Activated CD4-positive, CD25-positive, alpha-beta regulatory T cell treated with anti-CD3 and anti-CD28 coated beads, Interleukin-2, amount 50 U/mL, for 16 hours (primary cell): ENCODE data around the gene RICTOR.
"Not testable (repeated sequence)": the region's sequence is repeated elsewhere in the genome, so short reads cannot be mapped to it uniquely, and the experiment has no call there.

Experiments used
- DNase-seq: peaks from one replicate; pipeline ENCODE4 v3.0.0-alpha.2; 2020; ENCODE audit warnings: low read depth, low spot score

Gene RICTOR

DNA sequence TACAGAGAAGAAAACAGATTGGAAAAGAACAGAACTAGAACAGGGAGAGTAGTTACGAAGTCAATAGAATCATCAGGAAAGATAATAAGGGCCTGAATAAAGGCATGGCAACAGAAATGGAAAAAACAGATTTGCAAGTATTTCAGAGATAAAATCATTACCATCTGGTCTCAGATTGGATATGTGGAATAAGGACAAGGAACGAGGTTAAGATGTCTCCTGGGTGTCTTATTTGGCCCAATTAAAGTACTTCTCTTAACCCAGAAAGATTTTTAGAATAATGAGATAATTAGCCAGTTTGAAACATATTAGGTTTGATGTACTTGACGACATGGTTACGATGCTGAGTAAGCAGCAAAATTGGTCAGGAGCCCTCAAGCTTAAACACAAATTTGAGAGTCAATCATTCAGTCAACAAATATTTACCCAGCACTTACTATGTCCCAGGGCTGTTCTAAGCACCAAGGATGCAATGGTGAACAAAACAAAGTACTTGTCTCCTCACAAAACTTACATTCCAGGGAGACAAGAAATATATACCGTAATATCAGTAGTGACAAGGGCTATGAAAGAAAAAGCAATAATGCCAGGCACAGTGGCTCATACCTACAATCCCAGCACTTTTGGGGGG is 18.3 kb downstream of the RICTOR start:
- no peak for DNase-seq

GRCh38 chr5:39055027-39055767 is 19.0 kb downstream of the RICTOR start:
- no peak for DNase-seq

GRCh38 chr5:39053189-39053588 is 21.0 kb downstream of the RICTOR start:
- DNase-seq = no peak

DNA sequence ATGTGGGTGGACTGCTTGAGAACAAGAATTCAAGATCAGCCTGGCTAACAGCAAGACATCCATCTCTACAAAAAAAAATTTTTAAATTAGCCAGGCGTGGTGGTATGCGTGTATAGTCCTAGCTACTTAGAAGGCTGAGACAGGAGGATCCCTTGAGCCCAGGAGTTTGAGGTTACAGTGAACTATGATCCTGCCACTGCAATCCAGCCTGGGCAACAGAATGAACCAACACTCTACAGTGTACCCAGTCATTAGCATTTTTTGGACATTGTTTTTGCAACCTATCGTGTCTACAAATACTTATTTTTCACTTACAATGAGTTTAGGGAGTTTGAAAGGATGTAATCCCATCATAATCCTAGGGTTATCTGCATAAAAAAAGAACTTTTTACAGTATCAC is 22.1 kb downstream of the RICTOR start:
- DNase-seq = no peak

DNA sequence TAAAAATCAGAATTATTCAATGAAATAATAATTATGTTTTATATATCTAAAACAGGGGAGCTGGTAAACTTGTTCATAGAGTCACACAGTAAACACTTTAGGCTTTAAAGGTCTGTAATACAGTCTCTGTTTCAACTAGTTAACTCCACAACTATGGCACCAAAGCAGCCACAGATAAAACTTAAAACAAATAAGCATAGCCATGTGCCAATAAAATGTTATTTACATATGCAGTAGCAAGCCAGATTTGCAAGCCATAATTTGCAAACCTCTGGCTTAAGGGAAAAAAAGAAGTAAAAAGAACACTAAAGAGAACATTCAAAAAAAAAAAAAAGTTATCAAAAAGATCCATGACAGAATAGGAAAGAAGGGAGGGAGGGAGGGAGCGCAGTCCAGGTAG is 24.9 kb downstream of the RICTOR start:
- DNase-seq = no peak

GRCh38 chr5:39040875-39041274 is 33.3 kb downstream of the RICTOR start:
- no peak for DNase-seq

DNA sequence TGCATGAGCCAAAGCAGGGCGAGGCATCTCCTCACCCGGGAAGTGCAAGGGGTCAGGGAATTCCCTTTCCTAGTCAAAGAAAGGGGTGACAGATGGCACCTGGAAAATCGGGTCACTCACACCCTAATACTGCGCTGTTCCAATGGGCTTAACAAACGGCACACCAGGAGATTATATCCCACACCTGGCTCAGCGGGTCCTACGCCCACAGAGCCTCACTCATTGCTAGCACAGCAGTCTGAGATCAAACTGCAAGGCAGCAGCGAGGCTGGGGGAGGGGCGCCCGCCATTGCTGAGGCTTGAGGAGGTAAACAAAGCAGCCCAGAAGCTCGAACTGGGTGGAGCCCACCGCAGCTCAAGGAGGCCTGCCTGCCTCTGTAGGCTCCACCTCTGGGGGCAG is 39.7 kb downstream of the RICTOR start:
- not testable (repeated sequence) for DNase-seq

- DNase-seq = no peak
These were observed 43.2 kb downstream of the RICTOR start for GRCh38 chr5:39031041-39031440.

- no peak for DNase-seq
These were observed 48.7 kb downstream of the RICTOR start for GRCh38 chr5:39025456-39025855.

- no peak for DNase-seq
These were observed 49.3 kb downstream of the RICTOR start for GRCh38 chr5:39024884-39025283.

- DNase-seq = no peak
These were observed 50.2 kb downstream of the RICTOR start for GRCh38 chr5:39024005-39024404.

DNA sequence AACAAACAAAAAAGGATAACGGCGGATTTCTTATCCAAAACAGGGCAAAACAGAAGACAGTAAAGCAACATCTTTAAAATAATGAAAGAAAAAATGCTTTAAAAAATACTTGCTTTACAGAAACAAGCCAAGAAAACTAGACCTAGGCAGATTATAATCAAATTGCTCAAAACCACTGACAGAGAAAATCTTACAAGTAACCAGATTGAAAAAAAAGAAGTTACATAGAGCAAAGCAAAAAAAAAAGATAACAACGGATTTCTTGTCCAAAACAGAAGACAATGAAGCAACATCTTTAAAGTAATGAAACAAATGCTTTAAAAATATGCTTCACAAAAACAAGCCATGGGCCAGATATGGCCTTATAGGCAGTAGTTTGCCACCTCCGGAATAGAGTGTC is 51.1 kb downstream of the RICTOR start:
- DNase-seq = no peak

GRCh38 chr5:39022151-39022550 is 52.0 kb downstream of the RICTOR start:
- DNase-seq = no peak

- DNase-seq = no peak
These were observed 52.8 kb downstream of the RICTOR start for GRCh38 chr5:39021413-39021812.

DNA sequence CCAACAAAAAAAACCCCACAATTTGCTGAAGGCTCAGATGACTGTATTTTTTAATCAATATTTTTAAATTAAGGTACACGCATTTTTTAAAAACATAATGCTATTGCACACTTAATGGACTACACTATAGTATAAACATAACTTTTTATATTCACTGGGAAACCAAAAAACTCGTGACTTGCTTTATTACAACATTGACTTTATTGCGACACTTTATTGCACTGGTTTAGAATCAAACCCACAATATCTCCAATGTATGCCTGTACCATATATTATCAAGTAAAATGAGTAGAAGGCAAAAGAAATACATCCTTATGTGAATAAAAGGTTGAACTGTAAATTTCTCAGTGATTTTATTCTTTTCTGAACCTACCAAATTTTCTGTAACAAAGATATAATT is 53.7 kb downstream of the RICTOR start:
- DNase-seq = no peak

DNA sequence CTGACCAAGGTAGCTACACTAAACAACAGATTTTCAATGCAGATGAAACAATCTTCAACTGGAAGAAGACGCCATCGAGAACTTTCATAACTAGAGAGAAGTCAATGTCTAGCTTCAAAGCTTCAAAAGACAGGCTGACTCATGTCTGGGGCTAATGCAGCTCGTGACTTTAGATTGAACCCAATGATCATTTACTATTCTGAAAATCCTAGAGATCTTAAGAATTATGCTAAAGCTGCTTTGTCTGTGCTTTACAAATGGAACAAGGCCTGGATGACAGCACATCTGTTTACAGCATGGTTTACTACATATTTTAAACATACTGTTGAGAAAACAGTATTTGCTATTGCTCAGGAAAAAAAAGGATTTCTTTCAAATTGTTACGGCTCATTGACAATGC is 54.9 kb downstream of the RICTOR start:
- DNase-seq = no peak

DNA sequence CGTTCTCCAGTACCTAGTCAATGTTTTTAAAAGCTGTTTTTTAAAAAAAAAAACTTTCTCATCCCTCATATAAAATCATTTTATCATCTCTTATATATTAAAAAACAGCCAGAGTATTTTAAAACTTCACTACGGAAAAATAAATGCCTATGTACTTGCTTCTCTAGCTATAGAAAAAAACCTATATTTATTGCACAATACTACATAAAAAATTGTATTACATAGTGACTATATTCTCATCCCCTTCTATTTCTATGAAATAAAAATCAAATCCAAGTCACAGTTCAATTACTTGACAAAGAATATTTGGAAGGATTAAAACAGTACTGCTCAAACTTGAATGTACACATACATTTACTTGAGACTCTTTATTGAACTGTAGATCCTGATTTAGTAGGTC is 56.7 kb downstream of the RICTOR start:
- no peak for DNase-seq

DNA sequence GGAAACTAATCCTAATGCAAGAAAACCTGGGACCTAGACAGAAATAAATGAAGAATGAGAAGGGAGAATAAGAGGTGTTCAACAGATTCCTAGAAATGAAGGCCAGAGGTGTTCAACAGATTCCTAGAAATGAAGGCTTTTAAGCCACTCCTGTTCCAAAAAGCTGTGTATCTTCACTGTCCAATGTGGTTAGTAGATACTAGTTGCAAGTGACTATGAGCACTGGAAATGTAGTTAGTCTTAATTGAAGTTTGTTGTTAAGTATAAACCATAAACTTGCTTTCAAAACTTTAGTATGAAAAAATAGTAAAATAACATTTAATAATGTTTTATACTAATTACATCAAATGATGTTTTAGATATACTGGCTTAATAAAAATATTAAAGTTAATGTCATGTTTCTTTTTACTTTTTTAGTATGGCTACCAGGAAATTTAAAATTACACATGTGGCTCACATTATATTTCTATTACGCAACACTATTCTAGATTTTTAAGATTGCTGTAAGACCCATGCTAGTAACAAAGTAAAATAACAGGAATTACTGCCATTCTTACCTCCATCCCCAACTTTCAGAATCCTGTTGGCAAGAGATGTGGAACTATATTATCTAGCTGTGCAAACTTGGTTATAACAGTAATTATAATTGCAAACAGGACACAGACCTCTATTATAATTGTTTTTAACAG is 57.5 kb downstream of the RICTOR start:
- no peak for DNase-seq

GRCh38 chr5:39015743-39016586 is 58.2 kb downstream of the RICTOR start:
- DNase-seq = no peak

DNA sequence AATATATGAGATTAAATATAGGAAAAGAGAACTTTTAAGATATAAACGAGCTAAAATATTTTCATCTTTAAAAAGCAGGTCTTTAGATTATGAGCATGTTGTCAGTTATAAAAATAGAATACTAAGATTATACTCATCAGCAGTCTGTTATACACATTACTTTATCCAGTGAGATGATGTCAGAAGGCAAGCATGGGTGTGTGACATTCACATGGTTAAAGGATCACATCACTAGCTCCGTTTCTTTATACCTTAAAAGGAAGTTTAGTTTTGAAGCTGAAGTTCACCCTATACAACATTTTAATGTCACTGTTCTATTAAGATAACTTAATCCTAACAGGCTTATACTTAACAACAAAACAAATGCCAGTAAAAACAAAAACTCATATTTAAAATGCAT is 59.6 kb downstream of the RICTOR start:
- no peak for DNase-seq

- no peak for DNase-seq
These were observed 60.3 kb downstream of the RICTOR start for GRCh38 chr5:39013938-39014337.

GRCh38 chr5:39010958-39011357 is 63.2 kb downstream of the RICTOR start:
- DNase-seq = not testable (repeated sequence)
